Retinal pigment epithelial cell (primary cell): ENCODE measurements around the gene LSM14B.

Source experiments
- DNase-seq: peaks from one replicate; pipeline ENCODE4 v3.0.0-alpha.2; 2010; ENCODE audit warnings: low read depth
- H3K4me3 ChIP-seq: 2 replicates; pipeline ENCODE4 v1.5.1; 2011; ENCODE audit warnings: mild to moderate bottlenecking, low read length, control low read depth, moderate library complexity
- TF ChIP-seq, protein P1 (sequence below): conservative IDR thresholded peaks from 2 replicates; pipeline ENCODE4 v1.5.1; 2011; ENCODE audit warnings: low read depth, low read length, control low read depth, inconsistent platforms

The LSM14B gene

DNA sequence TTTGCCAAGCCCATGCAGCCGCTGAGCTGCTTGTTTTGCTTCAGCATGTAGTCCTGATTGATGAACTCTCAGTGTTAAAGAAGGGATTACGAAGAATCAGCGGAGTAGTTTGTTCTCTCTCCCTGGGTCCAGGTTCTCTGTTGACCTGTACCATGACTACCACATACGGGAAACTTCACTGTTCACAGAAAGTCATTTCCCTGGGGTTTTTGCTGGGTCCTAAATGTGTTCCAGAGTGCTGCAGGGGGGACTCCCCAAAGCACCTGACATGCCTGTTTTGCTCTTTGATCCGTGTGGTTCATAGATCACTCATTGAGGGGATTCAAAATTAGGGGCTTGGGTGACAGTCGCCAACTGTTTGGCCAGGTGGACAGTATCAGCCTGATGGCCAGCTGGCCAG is 5.5 kb downstream of the LSM14B start:
- TF ChIP-seq, protein P1, sequence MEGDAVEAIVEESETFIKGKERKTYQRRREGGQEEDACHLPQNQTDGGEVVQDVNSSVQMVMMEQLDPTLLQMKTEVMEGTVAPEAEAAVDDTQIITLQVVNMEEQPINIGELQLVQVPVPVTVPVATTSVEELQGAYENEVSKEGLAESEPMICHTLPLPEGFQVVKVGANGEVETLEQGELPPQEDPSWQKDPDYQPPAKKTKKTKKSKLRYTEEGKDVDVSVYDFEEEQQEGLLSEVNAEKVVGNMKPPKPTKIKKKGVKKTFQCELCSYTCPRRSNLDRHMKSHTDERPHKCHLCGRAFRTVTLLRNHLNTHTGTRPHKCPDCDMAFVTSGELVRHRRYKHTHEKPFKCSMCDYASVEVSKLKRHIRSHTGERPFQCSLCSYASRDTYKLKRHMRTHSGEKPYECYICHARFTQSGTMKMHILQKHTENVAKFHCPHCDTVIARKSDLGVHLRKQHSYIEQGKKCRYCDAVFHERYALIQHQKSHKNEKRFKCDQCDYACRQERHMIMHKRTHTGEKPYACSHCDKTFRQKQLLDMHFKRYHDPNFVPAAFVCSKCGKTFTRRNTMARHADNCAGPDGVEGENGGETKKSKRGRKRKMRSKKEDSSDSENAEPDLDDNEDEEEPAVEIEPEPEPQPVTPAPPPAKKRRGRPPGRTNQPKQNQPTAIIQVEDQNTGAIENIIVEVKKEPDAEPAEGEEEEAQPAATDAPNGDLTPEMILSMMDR = no peak
- DNase-seq = no peak
- no peak overlapping the region for H3K4me3 ChIP-seq

DNA sequence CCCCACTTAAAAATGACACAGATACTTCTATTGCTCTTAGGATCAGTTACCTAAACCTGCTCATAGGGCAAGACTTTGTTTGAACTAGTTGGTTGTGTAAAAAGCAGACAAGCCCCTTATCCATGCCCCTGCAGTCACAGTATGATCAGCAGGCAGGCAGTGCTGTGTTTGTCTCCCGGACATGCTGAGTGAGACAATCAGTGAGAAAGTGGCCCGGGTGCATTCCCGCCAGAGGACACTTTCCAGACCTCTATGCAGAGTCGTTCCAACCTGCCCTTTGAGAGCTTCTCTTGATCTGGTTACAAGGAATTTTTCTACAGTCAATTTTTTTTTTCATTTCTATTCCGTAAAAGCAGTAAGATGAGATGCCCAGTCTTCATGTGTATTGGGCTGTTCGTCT is 6.2 kb downstream of the LSM14B start:
- no peak for DNase-seq
- TF ChIP-seq, protein P1 = no peak
- H3K4me3 ChIP-seq = no peak overlapping the region

GRCh38 chr20:62129731-62130531 is 7.7 kb downstream of the LSM14B start:
- TF ChIP-seq, protein P1 = no peak
- no peak for DNase-seq
- no peak overlapping the region for H3K4me3 ChIP-seq

DNA sequence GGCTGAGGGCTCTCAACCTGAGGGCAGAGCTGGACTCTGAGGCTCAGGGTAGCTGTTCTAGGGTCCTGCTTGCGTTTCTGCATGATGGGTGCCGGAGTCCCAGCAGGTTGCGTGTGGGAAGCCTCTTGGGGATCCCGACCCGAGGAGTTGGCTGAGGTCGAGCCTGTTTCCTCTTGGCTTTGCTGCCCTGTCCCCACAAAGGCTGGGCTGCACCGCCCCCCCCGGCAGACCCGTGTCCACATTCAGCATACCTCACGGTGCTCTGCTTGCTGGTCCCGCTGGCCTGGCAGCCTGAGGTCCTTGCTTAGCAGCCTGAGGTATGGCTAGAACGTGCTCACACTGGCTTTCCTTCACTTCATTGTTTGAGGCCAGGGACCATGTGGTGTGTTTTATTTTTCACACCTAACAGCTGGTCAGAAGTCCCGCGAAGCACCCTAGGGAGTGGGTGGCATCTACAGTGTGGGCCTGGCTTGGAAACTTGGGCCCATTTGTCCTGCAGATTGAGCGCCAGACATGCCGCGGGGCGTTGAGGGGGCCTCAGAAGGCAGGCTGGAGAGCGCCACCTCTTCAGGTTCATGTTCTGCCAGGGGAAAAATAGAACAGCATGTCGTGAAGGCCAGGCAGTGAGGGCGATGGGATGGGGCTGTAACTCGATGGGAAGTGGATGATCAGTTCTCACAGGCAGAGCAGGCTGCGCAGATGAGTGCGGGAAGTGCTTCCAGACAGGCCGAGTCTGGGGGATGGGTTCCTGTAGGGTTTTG is 9.5 kb downstream of the LSM14B start:
- no peak for DNase-seq
- H3K4me3 ChIP-seq = no peak overlapping the region
- TF ChIP-seq, protein P1 = no peak

DNA sequence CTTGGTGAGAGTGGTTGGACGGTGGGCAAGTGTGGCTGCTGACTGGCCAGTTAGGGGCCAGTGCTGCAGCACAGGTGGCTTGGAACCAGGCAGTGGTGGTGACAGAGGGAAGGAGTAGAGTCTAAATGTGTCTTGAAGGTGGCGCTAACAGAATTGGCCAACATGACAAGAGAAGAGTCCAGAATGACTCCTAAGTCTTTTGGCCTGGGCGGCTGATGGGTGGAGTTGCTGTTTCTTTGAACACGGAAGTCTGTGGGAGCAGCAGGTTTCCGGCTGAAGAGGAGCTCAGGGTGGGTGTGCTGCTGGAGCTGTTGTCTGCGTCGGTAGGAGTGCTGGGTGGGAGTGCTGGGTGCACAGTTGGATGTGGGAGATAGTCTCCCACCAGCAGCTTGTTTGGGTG is 10.1 kb downstream of the LSM14B start:
- H3K4me3 ChIP-seq = no peak overlapping the region
- TF ChIP-seq, protein P1 = no peak
- no peak for DNase-seq

GRCh38 chr20:62133051-62133845 is 11.0 kb downstream of the LSM14B start:
- TF ChIP-seq, protein P1 = no peak
- H3K4me3 ChIP-seq = no peak overlapping the region
- DNase-seq = no peak
